NT2/D1 (cell line): ENCODE results near the gene ZSWIM3.

Experiments used
- YY1 ChIP-seq: IDR thresholded peaks from 2 replicates; pipeline ENCODE4 v1.6.1; 2011; ENCODE audit not compliant: insufficient read length, insufficient read depth
- ZNF274 ChIP-seq: IDR thresholded peaks from 2 replicates; pipeline ENCODE4 v1.6.1; 2011; ENCODE audit warnings: mild to moderate bottlenecking, low read depth, low read length

GRCh38 chr20:45835329-45835765 lies 22.1 kb upstream of the ZSWIM3 start:
- TF ChIP-seq ZNF274 (no peak), YY1 (no peak)
